Measurements from ENCODE around the gene FZR1. TPM values are rescaled to one million over a fixed set of nuclear protein-coding genes. Genes with fewer than 3 reads are reported as not detected.
A peak's percentile ranks its signal among the peaks of the same experiment; 100 is the strongest.

The FZR1 gene
- total RNA-seq, 1 donor from 2014 or later = 45.3 TPM

GRCh38 chr19:3466635-3467034 lies 39.5 kb upstream of the FZR1 start:
- H3K9me3 Mint-ChIP-seq = no peaks in the 10 kb centered on the region
- no peaks in the 10 kb centered on the region for H3K27me3 Mint-ChIP-seq (ENCODE audit: insufficient read depth)
- no peak overlapping the region for H3K27ac Mint-ChIP-seq
- peaks cover 2% of the 10 kb centered on the region for H3K36me3 Mint-ChIP-seq (ENCODE audit: low read depth)
- intact Hi-C loops (cut with micrococcal nuclease) = no loop called here
- DNase-seq (ENCODE audit: low spot score) = no peak
- H3K4me3 Mint-ChIP-seq = no peak overlapping the region
- no peaks in the 10 kb centered on the region for H3K4me1 Mint-ChIP-seq (ENCODE audit: low read depth)

- Mint-ChIP-seq H3K9me3 (no peaks in the 10 kb centered on the region), H3K4me3 (no peak overlapping the region), H3K4me1 (ENCODE audit: low read depth) (no peaks in the 10 kb centered on the region), H3K36me3 (ENCODE audit: low read depth) (peaks cover 2% of the 10 kb centered on the region), H3K27ac (no peak overlapping the region), H3K27me3 (ENCODE audit: insufficient read depth) (no peaks in the 10 kb centered on the region)
- no peak for DNase-seq (ENCODE audit: low spot score)
- intact Hi-C loops (cut with micrococcal nuclease) = no loop called here
Measured at GRCh38 chr19:3467437-3468198, 38.5 kb upstream of the FZR1 start.

GRCh38 chr19:3468211-3468610 lies 37.9 kb upstream of the FZR1 start:
- no peaks in the 10 kb centered on the region for H3K9me3 Mint-ChIP-seq
- DNase-seq (ENCODE audit: low spot score) = no peak
- H3K27me3 Mint-ChIP-seq (ENCODE audit: insufficient read depth) = no peaks in the 10 kb centered on the region
- H3K4me1 Mint-ChIP-seq (ENCODE audit: low read depth) = no peaks in the 10 kb centered on the region
- H3K4me3 Mint-ChIP-seq = no peak overlapping the region
- no peaks in the 10 kb centered on the region for H3K36me3 Mint-ChIP-seq (ENCODE audit: low read depth)
- H3K27ac Mint-ChIP-seq = no peak overlapping the region
- intact Hi-C loops (cut with micrococcal nuclease) = no loop called here

GRCh38 chr19:3469638-3470499 lies 36.2 kb upstream of the FZR1 start:
- Mint-ChIP-seq H3K27me3 (ENCODE audit: insufficient read depth) (no peaks in the 10 kb centered on the region), H3K4me3 (no peak overlapping the region), H3K9me3 (no peaks in the 10 kb centered on the region), H3K4me1 (ENCODE audit: low read depth) (no peaks in the 10 kb centered on the region), H3K36me3 (ENCODE audit: low read depth) (no peaks in the 10 kb centered on the region), H3K27ac (no peak overlapping the region)
- intact Hi-C loops (cut with micrococcal nuclease) = no loop called here
- no peak for DNase-seq (ENCODE audit: low spot score)

GRCh38 chr19:3470500-3471128 lies 35.5 kb upstream of the FZR1 start:
- DNase-seq (ENCODE audit: low spot score) = no peak
- no peaks in the 10 kb centered on the region for H3K9me3 Mint-ChIP-seq
- H3K27ac Mint-ChIP-seq = no peak overlapping the region
- H3K4me3 Mint-ChIP-seq = no peak overlapping the region
- H3K4me1 Mint-ChIP-seq (ENCODE audit: low read depth) = no peaks in the 10 kb centered on the region
- no peaks in the 10 kb centered on the region for H3K36me3 Mint-ChIP-seq (ENCODE audit: low read depth)
- no peaks in the 10 kb centered on the region for H3K27me3 Mint-ChIP-seq (ENCODE audit: insufficient read depth)
- intact Hi-C loops (cut with micrococcal nuclease) = no loop called here

GRCh38 chr19:3471954-3472655 lies 34.0 kb upstream of the FZR1 start:
- no peaks in the 10 kb centered on the region for H3K36me3 Mint-ChIP-seq (ENCODE audit: low read depth)
- no peak for DNase-seq (ENCODE audit: low spot score)
- H3K4me1 Mint-ChIP-seq (ENCODE audit: low read depth) = no peaks in the 10 kb centered on the region
- H3K27me3 Mint-ChIP-seq (ENCODE audit: insufficient read depth) = no peaks in the 10 kb centered on the region
- no peak overlapping the region for H3K4me3 Mint-ChIP-seq
- no peaks in the 10 kb centered on the region for H3K9me3 Mint-ChIP-seq
- intact Hi-C loops (cut with micrococcal nuclease) = no loop called here
- H3K27ac Mint-ChIP-seq = no peak overlapping the region

- Mint-ChIP-seq H3K36me3 (ENCODE audit: low read depth) (no peaks in the 10 kb centered on the region), H3K27me3 (ENCODE audit: insufficient read depth) (no peaks in the 10 kb centered on the region), H3K4me1 (ENCODE audit: low read depth) (peaks cover 6% of the 10 kb centered on the region), H3K9me3 (no peaks in the 10 kb centered on the region), H3K4me3 (no peak overlapping the region), H3K27ac (no peak overlapping the region)
- intact Hi-C loops (cut with micrococcal nuclease) = no loop called here
- no peak for DNase-seq (ENCODE audit: low spot score)
Measured at GRCh38 chr19:3474010-3474409, 32.1 kb upstream of the FZR1 start.

GRCh38 chr19:3474614-3475013 lies 31.5 kb upstream of the FZR1 start:
- Mint-ChIP-seq H3K36me3 (ENCODE audit: low read depth) (no peaks in the 10 kb centered on the region), H3K9me3 (no peaks in the 10 kb centered on the region), H3K27me3 (ENCODE audit: insufficient read depth) (no peaks in the 10 kb centered on the region), H3K4me1 (ENCODE audit: low read depth) (peaks cover 6% of the 10 kb centered on the region), H3K4me3 (no peak overlapping the region), H3K27ac (no peak overlapping the region)
- DNase-seq (ENCODE audit: low spot score) = no peak
- intact Hi-C loops (cut with micrococcal nuclease) = no loop called here

- no peak for DNase-seq (ENCODE audit: low spot score)
- no peaks in the 10 kb centered on the region for H3K9me3 Mint-ChIP-seq
- H3K4me1 Mint-ChIP-seq (ENCODE audit: low read depth) = peaks cover 6% of the 10 kb centered on the region
- H3K27me3 Mint-ChIP-seq (ENCODE audit: insufficient read depth) = no peaks in the 10 kb centered on the region
- no peak overlapping the region for H3K27ac Mint-ChIP-seq
- no peaks in the 10 kb centered on the region for H3K36me3 Mint-ChIP-seq (ENCODE audit: low read depth)
- no peak overlapping the region for H3K4me3 Mint-ChIP-seq
- intact Hi-C loops (cut with micrococcal nuclease) = no loop called here
Measured at GRCh38 chr19:3475449-3475848, 30.7 kb upstream of the FZR1 start.

- H3K9me3 Mint-ChIP-seq = no peaks in the 10 kb centered on the region
- intact Hi-C loops (cut with micrococcal nuclease) = no loop called here
- H3K36me3 Mint-ChIP-seq (ENCODE audit: low read depth) = no peaks in the 10 kb centered on the region
- H3K4me3 Mint-ChIP-seq = no peak overlapping the region
- no peaks in the 10 kb centered on the region for H3K27me3 Mint-ChIP-seq (ENCODE audit: insufficient read depth)
- no peak for DNase-seq (ENCODE audit: low spot score)
- peaks cover 6% of the 10 kb centered on the region for H3K4me1 Mint-ChIP-seq (ENCODE audit: low read depth)
- no peak overlapping the region for H3K27ac Mint-ChIP-seq
Measured at GRCh38 chr19:3476830-3477229, 29.3 kb upstream of the FZR1 start.

- Mint-ChIP-seq H3K27ac (peak overlapping the region; percentile 11), H3K4me1 (ENCODE audit: low read depth) (peaks cover 6% of the 10 kb centered on the region), H3K9me3 (no peaks in the 10 kb centered on the region), H3K4me3 (no peak overlapping the region), H3K27me3 (ENCODE audit: insufficient read depth) (no peaks in the 10 kb centered on the region), H3K36me3 (ENCODE audit: low read depth) (no peaks in the 10 kb centered on the region)
- intact Hi-C loops (cut with micrococcal nuclease) = no loop called here
- no peak for DNase-seq (ENCODE audit: low spot score)
Measured at GRCh38 chr19:3477506-3477905, 28.6 kb upstream of the FZR1 start.

GRCh38 chr19:3477951-3478350 lies 28.2 kb upstream of the FZR1 start:
- Mint-ChIP-seq H3K27me3 (ENCODE audit: insufficient read depth) (no peaks in the 10 kb centered on the region), H3K4me1 (ENCODE audit: low read depth) (peaks cover 6% of the 10 kb centered on the region), H3K4me3 (peak overlapping the region; percentile 60), H3K27ac (peak overlapping the region; percentile 11), H3K9me3 (no peaks in the 10 kb centered on the region), H3K36me3 (ENCODE audit: low read depth) (no peaks in the 10 kb centered on the region)
- no peak for DNase-seq (ENCODE audit: low spot score)
- intact Hi-C loops (cut with micrococcal nuclease) = loop anchor here (2.0 kb wide), 1 partner anchor 17 kb away; no protein-coding TSS in a partner anchor

All from activated T-helper 1 cell treated with anti-CD3 and anti-CD28 coated beads, Interleukin-12 subunit alpha, Interleukin-12 subunit beta, Interleukin-2, Interleukin-4 antibody, amounts not matched to agents 30 ng/mL and 10 ng/mL and 1 ng/mL, durations not matched to agents 14 hours and 24 hours and 36 hours (primary cell).